Activated T-cell treated with anti-CD3 and anti-CD28 coated beads for 24 hours (primary cell): Measurements from ENCODE around the gene CTNNA3.

Source experiments
- DNase-seq: peaks from one replicate; pipeline ENCODE4 v3.0.0-alpha.2; 2020; ENCODE audit warnings: low read depth

The CTNNA3 gene

GRCh38 chr10:66811211-66811610 is 884.8 kb downstream of the CTNNA3 start:
- no peak for DNase-seq

- no peak for DNase-seq
Observed at GRCh38 chr10:66809402-66809801, 886.6 kb downstream of the CTNNA3 start.

- no peak for DNase-seq
Observed at GRCh38 chr10:66805612-66806011, 890.4 kb downstream of the CTNNA3 start.

GRCh38 chr10:66804962-66805361 is 891.0 kb downstream of the CTNNA3 start:
- DNase-seq = no peak

- DNase-seq = no peak
Observed at GRCh38 chr10:66803174-66803573, 892.8 kb downstream of the CTNNA3 start.

GRCh38 chr10:66799474-66799873 is 896.5 kb downstream of the CTNNA3 start:
- DNase-seq = no peak

- no peak for DNase-seq
Observed at GRCh38 chr10:66795866-66796265, 900.1 kb downstream of the CTNNA3 start.

- DNase-seq = no peak
Observed at GRCh38 chr10:66792441-66792840, 903.6 kb downstream of the CTNNA3 start.

GRCh38 chr10:66788178-66788987 is 907.6 kb downstream of the CTNNA3 start:
- no peak for DNase-seq

- DNase-seq = no peak
Observed at GRCh38 chr10:66786709-66787108, 909.3 kb downstream of the CTNNA3 start.

GRCh38 chr10:66784770-66785169 is 911.2 kb downstream of the CTNNA3 start:
- DNase-seq = no peak

GRCh38 chr10:66783316-66783715 is 912.7 kb downstream of the CTNNA3 start:
- DNase-seq = no peak

GRCh38 chr10:66782776-66783175 is 913.2 kb downstream of the CTNNA3 start:
- DNase-seq = no peak

- no peak for DNase-seq
Observed at GRCh38 chr10:66782144-66782543, 913.9 kb downstream of the CTNNA3 start.

- no peak for DNase-seq
Observed at GRCh38 chr10:66780796-66781195, 915.2 kb downstream of the CTNNA3 start.

GRCh38 chr10:66778351-66778750 is 917.6 kb downstream of the CTNNA3 start:
- DNase-seq = no peak

- DNase-seq = no peak
Observed at GRCh38 chr10:66777665-66778064, 918.3 kb downstream of the CTNNA3 start.

- no peak for DNase-seq
Observed at GRCh38 chr10:66773472-66773817, 922.5 kb downstream of the CTNNA3 start.

GRCh38 chr10:66772548-66773471 is 923.2 kb downstream of the CTNNA3 start:
- no peak for DNase-seq

GRCh38 chr10:66767707-66768106 is 928.3 kb downstream of the CTNNA3 start:
- no peak for DNase-seq

- no peak for DNase-seq
Observed at GRCh38 chr10:66762218-66762729, 933.7 kb downstream of the CTNNA3 start.

- DNase-seq = no peak
Observed at GRCh38 chr10:66760941-66761340, 935.1 kb downstream of the CTNNA3 start.

GRCh38 chr10:66755474-66755873 is 940.5 kb downstream of the CTNNA3 start:
- no peak for DNase-seq
